ENCODE data around the gene NCBP3.
"Not testable (repeated sequence)": the region's sequence is repeated elsewhere in the genome, so short reads cannot be mapped to it uniquely, and the experiment has no call there.

Gene NCBP3

GRCh38 chr17:3808701-3809100 is 37.3 kb downstream of the NCBP3 start:
- DNase-seq = no peak

GRCh38 chr17:3805581-3805980 is 40.5 kb downstream of the NCBP3 start:
- no peak for DNase-seq

GRCh38 chr17:3804503-3804931 is 41.5 kb downstream of the NCBP3 start:
- no peak for DNase-seq

- no peak for DNase-seq
Observed at GRCh38 chr17:3803308-3803640, 42.8 kb downstream of the NCBP3 start.

- DNase-seq = no peak
Observed at GRCh38 chr17:3802461-3803307, 43.4 kb downstream of the NCBP3 start.

- no peak for DNase-seq
Observed at GRCh38 chr17:3801792-3802191, 44.3 kb downstream of the NCBP3 start.

GRCh38 chr17:3801347-3801746 is 44.7 kb downstream of the NCBP3 start:
- no peak for DNase-seq

- DNase-seq = no peak
Observed at GRCh38 chr17:3800362-3801271, 45.4 kb downstream of the NCBP3 start, which contains the start of gene ITGAE. TSS of gene ITGAE (minus strand) at chr17:3801188. CDS start at chr17:3801144, 44 bp downstream.

- no peak for DNase-seq
Observed at GRCh38 chr17:3799181-3799945, 46.7 kb downstream of the NCBP3 start.

GRCh38 chr17:3798273-3799180 is 47.5 kb downstream of the NCBP3 start:
- no peak for DNase-seq

GRCh38 chr17:3796822-3797170 is 49.2 kb downstream of the NCBP3 start:
- no peak for DNase-seq

GRCh38 chr17:3796110-3796821 is 49.8 kb downstream of the NCBP3 start:
- DNase-seq = no peak

GRCh38 chr17:3795390-3796102 is 50.5 kb downstream of the NCBP3 start:
- no peak for DNase-seq

- no peak for DNase-seq
Observed at GRCh38 chr17:3794557-3795389, 51.3 kb downstream of the NCBP3 start.

- not testable (repeated sequence) for DNase-seq
Observed at GRCh38 chr17:3794152-3794551, 51.9 kb downstream of the NCBP3 start.

- not testable (repeated sequence) for DNase-seq
Observed at GRCh38 chr17:3793258-3793657, 52.8 kb downstream of the NCBP3 start.

GRCh38 chr17:3792481-3792880 is 53.6 kb downstream of the NCBP3 start:
- DNase-seq = no peak

- DNase-seq = no peak
Observed at GRCh38 chr17:3788200-3788599, 57.8 kb downstream of the NCBP3 start.

- DNase-seq = not testable (repeated sequence)
Observed at GRCh38 chr17:3785323-3785722, 60.7 kb downstream of the NCBP3 start.

- no peak for DNase-seq
Observed at GRCh38 chr17:3782751-3783150, 63.3 kb downstream of the NCBP3 start.
